MCF 10A (cell line): ENCODE results near the gene SSX4B. TPM values are rescaled to one million over a fixed set of nuclear protein-coding genes. Genes with fewer than 3 reads are reported as not detected.
"Not testable (repeated sequence)": the region's sequence is repeated elsewhere in the genome, so short reads cannot be mapped to it uniquely, and the experiment has no call there.

Experiments
- BruUV-seq: library from RNA; stranded (reverse); fragments of 400-500 nt; replicated peaks from 2 replicates; lab custom pipeline; 2021; lab: Mats Ljungman, UMichigan
- CTCF ChIA-PET: fragments of 300-600 bp; sonication (Branson Sonifier 250); formaldehyde crosslinking; extraction: SDS; loops from one replicate; lab custom pipeline; 2021; ENCODE audit warnings: antibody characterized with exemption, inconsistent platforms; lab: Yijun Ruan, JAX
- POLR2A ChIA-PET: fragments of 300-600, 350-650 bp; sonication (Branson Sonifier 250); formaldehyde crosslinking; extraction: SDS; loops from one replicate; lab custom pipeline; 2020; ENCODE audit warnings: antibody characterized with exemption, inconsistent platforms; lab: Yijun Ruan, JAX
- DNase-seq: peaks from one replicate; pipeline ENCODE4 v3.0.0-alpha.2; 2018; ENCODE audit not compliant: unreplicated experiment
- H3K27ac Mint-ChIP-seq: one replicate; pipeline ENCODE4 v1.8.0; 2022; ENCODE audit warnings: mild to moderate bottlenecking, low read depth, mixed read lengths; ENCODE audit not compliant: unreplicated experiment
- H3K27me3 Mint-ChIP-seq: one replicate; pipeline ENCODE4 v1.8.0; 2022; ENCODE audit warnings: mixed read lengths; ENCODE audit not compliant: insufficient read depth, unreplicated experiment
- H3K36me3 Mint-ChIP-seq: one replicate; pipeline ENCODE4 v1.8.0; 2022; ENCODE audit warnings: mild to moderate bottlenecking, moderate library complexity, mixed read lengths; ENCODE audit not compliant: insufficient read depth, unreplicated experiment
- H3K4me1 Mint-ChIP-seq: one replicate; pipeline ENCODE4 v1.8.0; 2022; ENCODE audit warnings: mixed read lengths; ENCODE audit not compliant: insufficient read depth, unreplicated experiment
- H3K4me3 Mint-ChIP-seq: one replicate; pipeline ENCODE4 v1.8.0; 2022; ENCODE audit warnings: mild to moderate bottlenecking, moderate library complexity, mixed read lengths; ENCODE audit not compliant: unreplicated experiment
- H3K9me3 Mint-ChIP-seq: one replicate; pipeline ENCODE4 v1.8.0; 2022; ENCODE audit warnings: mixed read lengths; ENCODE audit not compliant: unreplicated experiment
- intact Hi-C: fragments of 100-400 bp; cut with micrococcal nuclease; formaldehyde crosslinking; loops from 2 replicates; pipeline ENCODE4 v1.14.1; 2022
- total RNA-seq: library from RNA; stranded (reverse); gene quantifications from 2 replicates; pipeline ENCODE4 v1.2.3, GENCODE V29; 2022

SSX4B gene
- total RNA-seq, 1 experiment from 2014 or later: not detected

DNA sequence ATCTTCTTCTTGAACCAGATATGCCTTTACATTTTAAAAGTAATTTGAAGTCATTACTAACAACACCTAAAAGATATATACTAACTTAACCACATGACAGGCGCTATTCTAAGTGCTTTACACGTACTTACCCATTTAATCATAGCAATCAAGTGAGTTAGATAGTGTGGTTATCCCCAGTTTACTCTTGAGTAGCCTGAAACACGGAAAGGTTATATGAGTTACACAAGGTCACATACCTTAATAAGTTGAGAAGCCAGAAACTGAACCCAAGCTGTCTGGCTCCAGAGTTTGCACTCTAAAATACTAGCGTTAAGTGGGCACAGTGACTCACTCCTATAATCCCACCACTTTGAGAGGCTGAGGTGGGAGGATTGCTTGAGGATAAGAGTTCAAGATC, 18.4 kb upstream of the SSX4B start:
- POLR2A ChIA-PET, H3K9me3 Mint-ChIP-seq, intact Hi-C loops, H3K4me1 Mint-ChIP-seq, H3K36me3 Mint-ChIP-seq, H3K27ac Mint-ChIP-seq, H3K4me3 Mint-ChIP-seq, CTCF ChIA-PET, DNase-seq, BruUV-seq, H3K27me3 Mint-ChIP-seq: not testable (repeated sequence)

DNA sequence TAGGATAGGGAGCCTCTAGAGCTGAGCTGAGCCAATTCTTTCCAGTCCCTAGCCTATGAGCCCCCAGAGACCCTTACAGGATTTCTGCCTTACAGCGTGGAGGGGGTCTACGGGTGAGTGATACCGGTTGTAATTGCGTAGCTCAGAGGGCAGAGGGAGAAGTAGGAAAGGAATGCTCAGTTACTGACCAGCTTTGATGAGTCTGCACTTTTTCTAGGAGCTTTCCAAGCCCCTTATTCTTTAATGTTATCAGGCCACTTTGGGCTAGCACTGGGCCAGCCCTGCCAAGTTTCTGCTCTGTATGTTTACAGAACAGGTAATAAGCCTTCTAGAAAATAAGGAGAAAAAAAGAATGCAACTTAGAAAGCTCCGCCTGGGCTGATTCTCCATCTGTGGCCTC, 17.8 kb upstream of the SSX4B start:
- H3K36me3 Mint-ChIP-seq, intact Hi-C loops, H3K27ac Mint-ChIP-seq, DNase-seq, H3K4me3 Mint-ChIP-seq, H3K27me3 Mint-ChIP-seq, BruUV-seq, H3K4me1 Mint-ChIP-seq, POLR2A ChIA-PET, H3K9me3 Mint-ChIP-seq: not testable (repeated sequence)
- CTCF ChIA-PET: interaction anchor here (0.6 kb wide), 1 partner anchor 341 kb away, joined by 4 read pairs; no protein-coding TSS in a partner anchor

DNA sequence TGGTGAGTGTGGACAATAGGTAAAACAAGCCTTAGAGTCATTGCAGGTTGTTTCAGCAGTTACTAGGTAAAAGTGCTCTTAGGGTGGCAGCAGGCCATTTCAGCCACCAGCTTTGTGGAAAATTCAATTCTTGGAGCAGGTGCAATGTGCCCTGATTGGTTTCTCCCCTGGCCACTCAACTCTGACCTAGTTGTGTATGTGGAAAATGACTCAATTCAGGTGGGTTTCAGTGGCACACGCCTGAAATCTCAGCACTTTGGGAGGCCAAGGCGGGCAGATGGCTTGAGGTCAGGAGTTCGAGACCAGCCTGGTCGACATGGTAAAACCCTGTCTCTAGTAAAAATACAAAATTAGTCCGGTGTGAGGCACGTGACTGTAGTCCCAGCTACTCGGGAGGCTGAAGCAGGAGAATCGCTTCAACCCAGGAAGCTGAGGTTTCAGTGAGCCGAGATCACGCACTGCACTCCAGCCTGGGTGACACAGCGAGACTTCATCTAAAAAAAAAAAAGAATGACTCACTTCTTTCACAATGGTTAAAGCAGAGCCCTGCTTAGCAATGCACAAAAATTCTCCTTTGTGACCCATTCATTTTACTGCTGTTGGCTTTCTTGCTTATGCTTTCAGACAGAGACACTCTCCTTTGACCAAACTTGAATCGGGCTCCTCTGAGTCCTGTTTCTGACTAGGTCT, 15.4 kb upstream of the SSX4B start:
- BruUV-seq, H3K27me3 Mint-ChIP-seq, intact Hi-C loops, H3K27ac Mint-ChIP-seq, H3K4me3 Mint-ChIP-seq, POLR2A ChIA-PET, DNase-seq, CTCF ChIA-PET, H3K4me1 Mint-ChIP-seq, H3K36me3 Mint-ChIP-seq, H3K9me3 Mint-ChIP-seq: not testable (repeated sequence)

DNA sequence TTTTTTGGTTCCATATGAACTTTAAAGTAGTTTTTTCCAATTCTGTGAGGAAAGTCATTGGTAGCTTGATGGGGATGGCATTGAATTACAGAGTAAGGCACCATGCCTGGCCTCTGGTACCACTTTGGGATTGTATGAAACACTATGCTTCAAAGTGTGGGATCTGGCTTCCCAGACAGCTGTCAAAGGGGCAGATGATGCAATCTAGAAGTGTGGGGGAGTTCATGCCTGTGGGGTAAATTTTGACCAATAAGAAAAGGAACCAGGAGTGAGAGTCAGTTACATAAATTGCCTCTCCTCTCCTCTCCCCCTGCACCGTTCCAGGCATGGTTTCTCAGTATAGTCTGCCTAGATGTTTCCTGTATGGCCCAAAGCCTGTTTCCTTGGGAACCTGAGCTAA, 13.9 kb downstream of the SSX4B start:
- intact Hi-C loops, POLR2A ChIA-PET, H3K4me1 Mint-ChIP-seq, DNase-seq, BruUV-seq, H3K4me3 Mint-ChIP-seq, CTCF ChIA-PET, H3K36me3 Mint-ChIP-seq, H3K27me3 Mint-ChIP-seq, H3K9me3 Mint-ChIP-seq, H3K27ac Mint-ChIP-seq: not testable (repeated sequence)

DNA sequence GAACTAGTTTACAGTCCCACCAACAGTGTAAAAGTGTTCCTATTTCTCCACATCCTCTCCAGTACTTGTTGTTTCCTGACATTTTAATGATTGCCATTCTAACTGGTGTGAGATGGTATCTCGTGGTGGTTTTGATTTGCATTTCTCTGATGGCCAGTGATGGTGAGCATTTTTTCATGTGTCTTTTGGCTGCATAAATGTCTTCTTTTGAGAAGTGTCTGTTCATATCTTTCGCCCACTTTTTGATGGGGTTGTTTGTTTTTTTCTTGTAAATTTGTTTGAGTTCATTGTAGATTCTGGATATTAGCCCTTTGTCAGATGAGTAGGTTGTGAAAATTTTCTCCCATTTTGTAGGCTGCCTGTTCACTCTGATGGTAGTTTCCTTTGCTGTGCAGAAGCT, 14.8 kb downstream of the SSX4B start:
- intact Hi-C loops, BruUV-seq, H3K4me1 Mint-ChIP-seq, DNase-seq, H3K4me3 Mint-ChIP-seq, H3K9me3 Mint-ChIP-seq, POLR2A ChIA-PET, CTCF ChIA-PET, H3K27ac Mint-ChIP-seq, H3K27me3 Mint-ChIP-seq, H3K36me3 Mint-ChIP-seq: not testable (repeated sequence)

DNA sequence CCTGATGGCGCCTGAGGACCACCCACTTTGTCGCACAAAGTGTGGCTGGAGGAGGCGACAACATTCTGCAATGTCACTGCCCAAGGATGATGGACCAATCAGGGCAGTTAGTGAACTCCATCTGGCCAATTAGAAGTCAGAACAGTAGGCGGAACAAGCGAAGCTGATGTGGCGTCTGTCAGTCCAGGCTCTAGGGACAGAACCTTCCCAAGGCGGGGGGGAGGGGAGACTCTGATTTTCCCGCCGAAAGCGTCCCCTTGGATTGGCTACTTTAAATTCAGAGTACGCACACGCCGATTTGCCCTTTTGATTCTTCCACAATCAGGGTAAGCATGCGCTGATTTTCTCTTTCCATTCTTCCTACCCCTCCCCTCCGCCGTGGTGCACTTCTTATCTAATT, 28.5 kb downstream of the SSX4B start, which contains the start of gene SSX4:
SSX4 (plus strand) TSS at position 301 of the 400 bp plus-strand sequence. CDS start 515 bp downstream, outside the sequence.
- H3K4me3 Mint-ChIP-seq, intact Hi-C loops, H3K4me1 Mint-ChIP-seq, H3K9me3 Mint-ChIP-seq, H3K36me3 Mint-ChIP-seq, DNase-seq, POLR2A ChIA-PET, BruUV-seq, H3K27me3 Mint-ChIP-seq, CTCF ChIA-PET, H3K27ac Mint-ChIP-seq: not testable (repeated sequence)

DNA sequence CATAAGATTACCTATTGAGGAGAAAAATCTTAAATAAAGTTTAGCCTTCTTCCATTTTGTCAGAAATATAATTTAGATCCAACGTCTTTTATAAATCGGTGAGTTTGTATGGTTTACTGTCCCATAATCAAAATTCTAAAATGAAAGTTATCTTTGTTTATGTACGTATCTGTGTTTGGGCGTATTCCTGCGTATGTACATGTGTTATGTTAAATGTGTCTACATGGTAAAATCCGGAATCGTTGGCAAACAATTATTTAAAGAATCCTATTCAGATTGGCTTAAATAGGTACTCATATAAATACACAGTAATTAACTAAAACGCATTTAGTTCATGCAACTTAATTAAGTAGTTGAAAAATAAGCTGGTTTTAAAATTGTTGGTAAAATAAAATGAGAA, 41.4 kb downstream of the SSX4B start:
- H3K9me3 Mint-ChIP-seq, intact Hi-C loops, CTCF ChIA-PET, H3K27me3 Mint-ChIP-seq, H3K4me3 Mint-ChIP-seq, POLR2A ChIA-PET, BruUV-seq, H3K4me1 Mint-ChIP-seq, H3K27ac Mint-ChIP-seq, DNase-seq, H3K36me3 Mint-ChIP-seq: not testable (repeated sequence)

DNA sequence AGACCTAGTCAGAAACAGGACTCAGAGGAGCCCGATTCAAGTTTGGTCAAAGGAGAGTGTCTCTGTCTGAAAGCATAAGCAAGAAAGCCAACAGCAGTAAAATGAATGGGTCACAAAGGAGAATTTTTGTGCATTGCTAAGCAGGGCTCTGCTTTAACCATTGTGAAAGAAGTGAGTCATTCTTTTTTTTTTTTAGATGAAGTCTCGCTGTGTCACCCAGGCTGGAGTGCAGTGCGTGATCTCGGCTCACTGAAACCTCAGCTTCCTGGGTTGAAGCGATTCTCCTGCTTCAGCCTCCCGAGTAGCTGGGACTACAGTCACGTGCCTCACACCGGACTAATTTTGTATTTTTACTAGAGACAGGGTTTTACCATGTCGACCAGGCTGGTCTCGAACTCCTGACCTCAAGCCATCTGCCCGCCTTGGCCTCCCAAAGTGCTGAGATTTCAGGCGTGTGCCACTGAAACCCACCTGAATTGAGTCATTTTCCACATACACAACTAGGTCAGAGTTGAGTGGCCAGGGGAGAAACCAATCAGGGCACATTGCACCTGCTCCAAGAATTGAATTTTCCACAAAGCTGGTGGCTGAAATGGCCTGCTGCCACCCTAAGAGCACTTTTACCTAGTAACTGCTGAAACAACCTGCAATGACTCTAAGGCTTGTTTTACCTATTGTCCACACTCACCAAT, 43.9 kb downstream of the SSX4B start:
- BruUV-seq, H3K9me3 Mint-ChIP-seq, H3K36me3 Mint-ChIP-seq, H3K4me3 Mint-ChIP-seq, H3K27me3 Mint-ChIP-seq, CTCF ChIA-PET, DNase-seq, intact Hi-C loops, POLR2A ChIA-PET, H3K27ac Mint-ChIP-seq, H3K4me1 Mint-ChIP-seq: not testable (repeated sequence)

- H3K9me3 Mint-ChIP-seq, H3K36me3 Mint-ChIP-seq, POLR2A ChIA-PET, DNase-seq, intact Hi-C loops, CTCF ChIA-PET, H3K4me3 Mint-ChIP-seq, H3K27me3 Mint-ChIP-seq, H3K27ac Mint-ChIP-seq, H3K4me1 Mint-ChIP-seq, BruUV-seq: not testable (repeated sequence)
These were observed 52.5 kb downstream of the SSX4B start for GRCh38 chrX:48359281-48359680.
